PC-3 (cell line): Measurements from ENCODE around the gene RND3. TPM values are rescaled to one million over a fixed set of nuclear protein-coding genes. Genes with fewer than 3 reads are reported as not detected.

Experiments
- ATAC-seq: fragments of 200-7000 bp; cut with Tn5 transposase; 2 replicates; pipeline ENCODE4 v1.9.1; 2020; ENCODE audit warnings: mild to moderate bottlenecking, moderate library complexity
- BruUV-seq: library from RNA; stranded (reverse); fragments of 400-500 nt; replicated peaks from 2 replicates; lab custom pipeline; 2021; lab: Mats Ljungman, UMichigan
- CTCF ChIA-PET: fragments of 300-600 bp; sonication (Branson Sonifier 250); formaldehyde crosslinking; loops from one replicate; lab custom pipeline; 2022; ENCODE audit warnings: antibody characterized with exemption; lab: Charles Lee
- POLR2A ChIA-PET: fragments of 300-600 bp; sonication (Branson Sonifier 250); formaldehyde crosslinking; loops from one replicate; lab custom pipeline; 2022; ENCODE audit warnings: antibody characterized with exemption; ENCODE audit not compliant: unreplicated experiment; lab: Charles Lee
- DNase-seq: peaks from one replicate; pipeline ENCODE4 v3.0.0-alpha.2; 2015
- H2AFZ ChIP-seq: fragments of 300-600 bp; sonication (generic); 2 replicates; pipeline ENCODE4 v1.6.0; 2016; ENCODE audit warnings: antibody characterized with exemption, low read length
- H3F3A ChIP-seq: fragments of 300-600 bp; sonication (generic); one replicate; pipeline ENCODE4 v1.6.0; 2017; ENCODE audit warnings: antibody characterized with exemption, low read length, control low read depth, mild to moderate bottlenecking; ENCODE audit not compliant: unreplicated experiment
- H3K27ac ChIP-seq: fragments of 300-600 bp; sonication (generic); 2 replicates; pipeline ENCODE4 v1.5.1; 2016; ENCODE audit warnings: mild to moderate bottlenecking, low read length
- H3K27me3 ChIP-seq: fragments of 300-600 bp; sonication (generic); 2 replicates; pipeline ENCODE4 v1.6.1; 2016; ENCODE audit warnings: low read length, mixed read lengths
- H3K36me3 ChIP-seq: fragments of 300-600 bp; sonication (generic); 2 replicates; pipeline ENCODE4 v1.6.1; 2016; ENCODE audit warnings: low read depth, mixed run types, low read length, mixed read lengths
- H3K4me1 ChIP-seq: fragments of 300-600 bp; sonication (generic); 2 replicates; pipeline ENCODE4 v1.5.1; 2016; ENCODE audit warnings: low read length; ENCODE audit not compliant: insufficient read depth
- H3K4me2 ChIP-seq: fragments of 300-600 bp; sonication (generic); 2 replicates; pipeline ENCODE4 v1.6.0; 2016; ENCODE audit warnings: low read length
- H3K4me3 ChIP-seq: fragments of 300-600 bp; sonication (generic); 2 replicates; pipeline ENCODE4 v1.5.1; 2016; ENCODE audit warnings: mild to moderate bottlenecking, low read length, mixed read lengths
- H3K79me2 ChIP-seq: fragments of 300-600 bp; sonication (generic); 2 replicates; pipeline ENCODE4 v1.6.1; 2017; ENCODE audit warnings: low read length, mixed read lengths
- H3K9ac ChIP-seq: fragments of 300-600 bp; sonication (generic); 2 replicates; pipeline ENCODE4 v1.6.0; 2016; ENCODE audit warnings: mild to moderate bottlenecking, low read length
- H3K9me2 ChIP-seq: fragments of 300-600 bp; sonication (generic); replicated peaks from 2 replicates; pipeline ENCODE4 v1.6.1; 2016; ENCODE audit warnings: mixed run types, low read length, mixed read lengths
- H3K9me3 ChIP-seq: fragments of 300-600 bp; sonication (generic); 2 replicates; pipeline ENCODE4 v1.6.1; 2016; ENCODE audit warnings: low read length, mixed read lengths
- H4K20me1 ChIP-seq: fragments of 300-600 bp; sonication (generic); 2 replicates; pipeline ENCODE4 v1.6.1; 2016; ENCODE audit warnings: low read length, mixed read lengths
- EZH2 ChIP-seq: fragments of 300-600 bp; sonication (generic); IDR thresholded peaks from one replicate; pipeline ENCODE4 v1.6.1; 2017; ENCODE audit warnings: antibody characterized with exemption, mild to moderate bottlenecking, low read length; ENCODE audit not compliant: unreplicated experiment
- EZH2phosphoT487 ChIP-seq: fragments of 300-600 bp; sonication (generic); IDR thresholded peaks from 2 replicates; pipeline ENCODE4 v1.6.1; 2018; ENCODE audit warnings: mild to moderate bottlenecking, antibody characterized with exemption, low read length, borderline replicate concordance
- intact Hi-C: fragments of 100-400 bp; cut with micrococcal nuclease; formaldehyde crosslinking; loops from 2 replicates; pipeline ENCODE4 v1.9.0; 2023
- total RNA-seq: library from RNA; depleted of rRNA; stranded (reverse); fragments of >200 nt; gene quantifications from 2 replicates; pipeline ENCODE4 v1.2.3, GENCODE V29; 2014
- TF ChIP-seq, protein P1 (sequence below): fragments of 300-600 bp; sonication (generic); conservative IDR thresholded peaks from 2 replicates; pipeline ENCODE4 v1.5.1; 2017; ENCODE audit warnings: antibody characterized with exemption, low read depth, mild to moderate bottlenecking, low read length

The RND3 gene
- total RNA-seq, 1 experiment from 2014 or later = 201 TPM

- no peak overlapping the region for H3K4me3 ChIP-seq
- no peak overlapping the region for H3K4me2 ChIP-seq
- BruUV-seq = no TSS peak
- DNase-seq (no peak), ATAC-seq (no peak)
- no peaks in the 10 kb centered on the region for H3K9me3 ChIP-seq
- no peak overlapping the region for H2AFZ ChIP-seq
- no peaks in the 10 kb centered on the region for H3F3A ChIP-seq
- TF ChIP-seq EZH2phosphoT487 = no peak
- TF ChIP-seq, protein P1, sequence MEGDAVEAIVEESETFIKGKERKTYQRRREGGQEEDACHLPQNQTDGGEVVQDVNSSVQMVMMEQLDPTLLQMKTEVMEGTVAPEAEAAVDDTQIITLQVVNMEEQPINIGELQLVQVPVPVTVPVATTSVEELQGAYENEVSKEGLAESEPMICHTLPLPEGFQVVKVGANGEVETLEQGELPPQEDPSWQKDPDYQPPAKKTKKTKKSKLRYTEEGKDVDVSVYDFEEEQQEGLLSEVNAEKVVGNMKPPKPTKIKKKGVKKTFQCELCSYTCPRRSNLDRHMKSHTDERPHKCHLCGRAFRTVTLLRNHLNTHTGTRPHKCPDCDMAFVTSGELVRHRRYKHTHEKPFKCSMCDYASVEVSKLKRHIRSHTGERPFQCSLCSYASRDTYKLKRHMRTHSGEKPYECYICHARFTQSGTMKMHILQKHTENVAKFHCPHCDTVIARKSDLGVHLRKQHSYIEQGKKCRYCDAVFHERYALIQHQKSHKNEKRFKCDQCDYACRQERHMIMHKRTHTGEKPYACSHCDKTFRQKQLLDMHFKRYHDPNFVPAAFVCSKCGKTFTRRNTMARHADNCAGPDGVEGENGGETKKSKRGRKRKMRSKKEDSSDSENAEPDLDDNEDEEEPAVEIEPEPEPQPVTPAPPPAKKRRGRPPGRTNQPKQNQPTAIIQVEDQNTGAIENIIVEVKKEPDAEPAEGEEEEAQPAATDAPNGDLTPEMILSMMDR = no peak
- no peak for TF ChIP-seq EZH2
- POLR2A ChIA-PET = interaction anchor here (0.7 kb wide), 1 partner anchor 12 kb away, joined by 4 read pairs; no protein-coding TSS in a partner anchor
- H3K4me1 ChIP-seq = peaks cover 12% of the 10 kb centered on the region
- H3K79me2 ChIP-seq = no peaks in the 10 kb centered on the region
- H3K36me3 ChIP-seq = no peaks in the 10 kb centered on the region
- no peaks in the 10 kb centered on the region for H4K20me1 ChIP-seq
- intact Hi-C loops = no loop called here
- no peak overlapping the region for H3K9ac ChIP-seq
- no peaks in the 10 kb centered on the region for H3K27me3 ChIP-seq
- H3K9me2 ChIP-seq = no peaks in the 10 kb centered on the region
- no peak overlapping the region for H3K27ac ChIP-seq
- CTCF ChIA-PET = no interaction called here
Measured at GRCh38 chr2:150442484-150442883, 45.0 kb downstream of the RND3 start.

DNA sequence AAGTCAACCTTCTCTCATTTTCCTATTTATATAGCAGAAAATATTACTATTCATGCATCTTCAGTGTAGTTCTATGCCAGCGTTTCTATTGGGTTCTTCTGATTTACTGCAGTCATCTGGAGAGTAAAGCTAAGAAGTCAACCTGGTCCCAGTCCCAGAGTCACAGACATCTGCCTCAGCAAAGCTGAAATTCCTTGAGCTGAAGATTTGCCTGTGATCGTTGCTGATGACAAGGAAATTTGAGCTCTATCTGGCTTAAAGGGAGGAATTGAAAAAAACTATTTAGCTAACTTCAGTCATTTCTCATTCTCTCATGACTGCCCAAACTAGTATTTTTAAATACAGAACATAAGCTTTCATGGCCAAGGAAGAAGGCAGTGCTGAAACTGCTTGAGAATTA, 45.7 kb downstream of the RND3 start:
- Histone ChIP-seq H3K4me2 (no peak overlapping the region), H2AFZ (no peak overlapping the region), H3K27ac (no peak overlapping the region), H3K9me2 (no peaks in the 10 kb centered on the region), H3K79me2 (no peaks in the 10 kb centered on the region), H4K20me1 (no peaks in the 10 kb centered on the region), H3K4me1 (peaks cover 12% of the 10 kb centered on the region), H3K9ac (no peak overlapping the region), H3K36me3 (no peaks in the 10 kb centered on the region), H3K9me3 (no peaks in the 10 kb centered on the region), H3K27me3 (no peaks in the 10 kb centered on the region), H3F3A (no peaks in the 10 kb centered on the region), H3K4me3 (no peak overlapping the region)
- no TSS peak for BruUV-seq
- ATAC-seq (no peak), DNase-seq (no peak)
- POLR2A ChIA-PET = no interaction called here
- CTCF ChIA-PET = no interaction called here
- intact Hi-C loops = no loop called here
- TF ChIP-seq, protein P1 = no peak
- TF ChIP-seq EZH2 (no peak), EZH2phosphoT487 (no peak)

DNA sequence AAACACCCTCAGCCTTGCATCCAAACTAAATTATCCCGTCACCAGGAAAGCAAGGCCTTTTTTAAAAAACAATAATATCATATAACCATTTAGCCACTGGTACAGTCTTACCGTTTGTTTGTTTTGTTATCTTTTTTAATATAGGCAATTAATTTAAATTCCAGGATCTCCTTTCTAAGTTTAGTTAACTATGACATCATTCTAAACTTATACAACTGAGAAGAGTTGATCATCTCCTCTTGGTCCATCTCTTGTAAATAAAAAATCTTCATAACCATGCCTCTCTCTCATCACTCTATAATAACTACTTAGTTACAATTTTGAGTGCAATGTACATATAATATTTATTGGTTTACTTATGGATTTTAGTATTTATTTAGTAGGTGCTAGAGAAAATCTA, 46.2 kb downstream of the RND3 start:
- TF ChIP-seq, protein P1 = no peak
- TF ChIP-seq EZH2phosphoT487 (no peak), EZH2 (no peak)
- CTCF ChIA-PET = no interaction called here

More for the DNA sequence above, 46.2 kb downstream of the RND3 start:
- no TSS peak for BruUV-seq
- H3K4me1 ChIP-seq = peaks cover 12% of the 10 kb centered on the region
- no peak overlapping the region for H2AFZ ChIP-seq
- H4K20me1 ChIP-seq = no peaks in the 10 kb centered on the region
- no peaks in the 10 kb centered on the region for H3K9me3 ChIP-seq
- H3K9me2 ChIP-seq = no peaks in the 10 kb centered on the region
- H3K79me2 ChIP-seq = no peaks in the 10 kb centered on the region
- H3K4me3 ChIP-seq = no peak overlapping the region
- intact Hi-C loops = no loop called here
- POLR2A ChIA-PET = no interaction called here
- H3K27me3 ChIP-seq = no peaks in the 10 kb centered on the region
- ATAC-seq (no peak), DNase-seq (no peak)
- H3K36me3 ChIP-seq = no peaks in the 10 kb centered on the region
- H3F3A ChIP-seq = no peaks in the 10 kb centered on the region
- H3K4me2 ChIP-seq = no peak overlapping the region
- H3K9ac ChIP-seq = no peak overlapping the region
- no peak overlapping the region for H3K27ac ChIP-seq
